ENCODE results near the gene PDE6A. TPM values are rescaled to one million over a fixed set of nuclear protein-coding genes. Genes with fewer than 3 reads are reported as not detected.

PDE6A gene
- total RNA-seq, 2 experiments from 2014 or later: not detected

GRCh38 chr5:149903404-149903803, 41.2 kb downstream of the PDE6A start:
- no peaks in the 10 kb centered on the region for H3K36me3 ChIP-seq (ENCODE audit: insufficient read depth, low read length)
- H3K9me3 ChIP-seq (ENCODE audit: control insufficient read depth in 1 of 2, insufficient read depth in 1 of 2, low read length in 2 of 2): no peaks in the 10 kb centered on the region
- POLR2A ChIA-PET: no interaction called here
- no peak overlapping the region for H3K4me3 ChIP-seq (ENCODE audit: low read length)
- TF ChIP-seq CTCF (IDR thresholded peaks at IDR 0.05): no peak
- no peaks in the 10 kb centered on the region for H3K27me3 ChIP-seq (ENCODE audit: control insufficient read depth in 1 of 2, insufficient read depth in 2 of 2, low read length in 2 of 2)
- ATAC-seq (ENCODE audit: poor library complexity) (no peak), DNase-seq (no peak)
- H3K4me1 ChIP-seq (ENCODE audit: insufficient read depth, low read length): no peaks in the 10 kb centered on the region
- H3K27ac ChIP-seq (ENCODE audit: low read depth in 1 of 2, low read length in 2 of 2): no peak overlapping the region
- Mint-ChIP-seq H3K4me1 (ENCODE audit: low read depth) (no peaks in the 10 kb centered on the region), H3K4me3 (no peak overlapping the region), H3K27ac (no peak overlapping the region), H3K36me3 (ENCODE audit: low read depth) (no peaks in the 10 kb centered on the region), H3K27me3 (peaks cover 14% of the 10 kb centered on the region), H3K9me3 (no peaks in the 10 kb centered on the region)
- intact Hi-C loops (cut with DNase I, micrococcal nuclease): no loop called here
- CTCF ChIA-PET: interaction anchor here (0.6 kb wide), 1 partner anchor 1433 kb away, joined by 4 read pairs; no protein-coding TSS in a partner anchor

GRCh38 chr5:149902177-149902576, 42.4 kb downstream of the PDE6A start:
- no peaks in the 10 kb centered on the region for H3K4me1 ChIP-seq (ENCODE audit: insufficient read depth, low read length)
- H3K9me3 ChIP-seq (ENCODE audit: control insufficient read depth in 1 of 2, insufficient read depth in 1 of 2, low read length in 2 of 2): no peaks in the 10 kb centered on the region
- Mint-ChIP-seq H3K4me1 (ENCODE audit: low read depth) (no peaks in the 10 kb centered on the region), H3K36me3 (ENCODE audit: low read depth) (no peaks in the 10 kb centered on the region), H3K27me3 (peaks cover 17% of the 10 kb centered on the region), H3K4me3 (no peak overlapping the region), H3K27ac (no peak overlapping the region), H3K9me3 (no peaks in the 10 kb centered on the region)
- ATAC-seq (ENCODE audit: poor library complexity) (no peak), DNase-seq (no peak)
- intact Hi-C loops (cut with DNase I, micrococcal nuclease): no loop called here
- TF ChIP-seq CTCF (IDR thresholded peaks at IDR 0.05): no peak
- H3K27me3 ChIP-seq (ENCODE audit: control insufficient read depth in 1 of 2, insufficient read depth in 2 of 2, low read length in 2 of 2): no peaks in the 10 kb centered on the region
- no peak overlapping the region for H3K4me3 ChIP-seq (ENCODE audit: low read length)
- H3K27ac ChIP-seq (ENCODE audit: low read depth in 1 of 2, low read length in 2 of 2): no peak overlapping the region
- ChIA-PET CTCF (no interaction called here), POLR2A (no interaction called here)
- no peaks in the 10 kb centered on the region for H3K36me3 ChIP-seq (ENCODE audit: insufficient read depth, low read length)

GRCh38 chr5:149901511-149901910, 43.1 kb downstream of the PDE6A start:
- no peak overlapping the region for H3K4me3 ChIP-seq (ENCODE audit: low read length)
- Mint-ChIP-seq H3K9me3 (no peaks in the 10 kb centered on the region), H3K4me3 (no peak overlapping the region), H3K36me3 (ENCODE audit: low read depth) (no peaks in the 10 kb centered on the region), H3K27ac (no peak overlapping the region), H3K27me3 (peaks cover 13% of the 10 kb centered on the region), H3K4me1 (ENCODE audit: low read depth) (no peaks in the 10 kb centered on the region)
- no peaks in the 10 kb centered on the region for H3K9me3 ChIP-seq (ENCODE audit: control insufficient read depth in 1 of 2, insufficient read depth in 1 of 2, low read length in 2 of 2)
- no peaks in the 10 kb centered on the region for H3K4me1 ChIP-seq (ENCODE audit: insufficient read depth, low read length)
- H3K27me3 ChIP-seq (ENCODE audit: control insufficient read depth in 1 of 2, insufficient read depth in 2 of 2, low read length in 2 of 2): no peaks in the 10 kb centered on the region
- ChIA-PET CTCF (no interaction called here), POLR2A (no interaction called here)
- no peak for TF ChIP-seq CTCF (IDR thresholded peaks at IDR 0.05)
- intact Hi-C loops (cut with DNase I, micrococcal nuclease): no loop called here
- H3K27ac ChIP-seq (ENCODE audit: low read depth in 1 of 2, low read length in 2 of 2): no peak overlapping the region
- ATAC-seq (ENCODE audit: poor library complexity) (no peak), DNase-seq (no peak)
- H3K36me3 ChIP-seq (ENCODE audit: insufficient read depth, low read length): no peaks in the 10 kb centered on the region

Data from CD4-positive, alpha-beta T cell (primary cell).